SU-DHL-6 (cell line): ENCODE results near the gene TMTC1.

Experiments
- H2AFZ ChIP-seq: fragments of 200-600 bp; sonication (generic); 2 replicates; pipeline ENCODE4 v1.6.1; 2014; ENCODE audit warnings: low read depth, mild to moderate bottlenecking, moderate library complexity, mixed read lengths, antibody characterized with exemption, low read length; ENCODE audit not compliant: severe bottlenecking
- H3F3A ChIP-seq: fragments of 200-600 bp; shearing (Covaris generic); 2 replicates; pipeline ENCODE4 v1.6.0; 2016; ENCODE audit warnings: antibody characterized with exemption, mild to moderate bottlenecking; ENCODE audit not compliant: insufficient read depth
- H3K27ac ChIP-seq: fragments of 200-600 bp; sonication (generic); 2 replicates; pipeline ENCODE4 v1.5.1; 2016; ENCODE audit warnings: low read depth, mild to moderate bottlenecking, low read length, moderate library complexity, mixed read lengths
- H3K27me3 ChIP-seq: fragments of 200-600 bp; sonication (generic), shearing (Covaris generic); 2 replicates; pipeline ENCODE4 v1.6.0; 2014; ENCODE audit warnings: mild to moderate bottlenecking, low read length
- H3K36me3 ChIP-seq: fragments of 200-600 bp; sonication (generic); 2 replicates; pipeline ENCODE4 v1.6.1; 2014; ENCODE audit warnings: mild to moderate bottlenecking, low read length, mixed read lengths
- H3K4me2 ChIP-seq: fragments of 300-600, 200-600 bp; shearing (Covaris generic), sonication (generic); 2 replicates; pipeline ENCODE4 v1.6.0; 2014; ENCODE audit warnings: low read length, low read depth, mild to moderate bottlenecking; ENCODE audit not compliant: poor library complexity, severe bottlenecking
- H3K4me3 ChIP-seq: fragments of 200-600 bp; sonication (generic); 2 replicates; pipeline ENCODE4 v1.5.1; 2014; ENCODE audit warnings: antibody characterized with exemption, low read length, mild to moderate bottlenecking, mixed read lengths; ENCODE audit not compliant: insufficient read depth, poor library complexity, severe bottlenecking
- H3K79me2 ChIP-seq: fragments of 200-600 bp; sonication (generic); 2 replicates; pipeline ENCODE4 v1.6.1; 2014; ENCODE audit warnings: mild to moderate bottlenecking, low read length, moderate library complexity; ENCODE audit not compliant: insufficient read depth
- H3K9ac ChIP-seq: fragments of 200-600 bp; sonication (generic); 2 replicates; pipeline ENCODE4 v1.7.0; 2014; ENCODE audit warnings: mild to moderate bottlenecking, low read length
- H3K9me2 ChIP-seq: fragments of 200-600 bp; sonication (generic); replicated peaks from 2 replicates; pipeline ENCODE4 v1.6.1; 2014; ENCODE audit warnings: low read length; ENCODE audit not compliant: insufficient read depth
- H3K9me3 ChIP-seq: fragments of 200-600 bp; sonication (generic); 2 replicates; pipeline ENCODE4 v1.6.1; 2014; ENCODE audit warnings: low read length, mixed read lengths; ENCODE audit not compliant: insufficient read depth
- H4K20me1 ChIP-seq: fragments of 200-600 bp; sonication (generic); 2 replicates; pipeline ENCODE4 v1.6.1; 2014; ENCODE audit warnings: low read depth, mild to moderate bottlenecking, antibody characterized with exemption, low read length, moderate library complexity, mixed read lengths
- CTCF ChIP-seq: fragments of 200-600 bp; sonication (generic); IDR thresholded peaks from one replicate; pipeline ENCODE4 v1.5.1; 2017; ENCODE audit warnings: antibody characterized with exemption, mild to moderate bottlenecking, low read length, moderate library complexity; ENCODE audit not compliant: insufficient read depth, poor library complexity, severe bottlenecking
- EZH2phosphoT487 ChIP-seq: fragments of 200-600 bp; sonication (generic), shearing (Covaris generic); conservative IDR thresholded peaks from 2 replicates; pipeline ENCODE4 v1.6.1; 2018; ENCODE audit warnings: mild to moderate bottlenecking, antibody characterized with exemption, low read length, moderate library complexity, mixed read lengths

Gene TMTC1

GRCh38 chr12:29752121-29752520 is 31.6 kb downstream of the TMTC1 start:
- H3K4me2 ChIP-seq = no peak overlapping the region
- TF ChIP-seq CTCF (no peak), EZH2phosphoT487 (no peak)

GRCh38 chr12:29751676-29752075 is 32.1 kb downstream of the TMTC1 start:
- no peaks in the 10 kb centered on the region for H4K20me1 ChIP-seq
- no peak overlapping the region for H3K9ac ChIP-seq
- H3K4me2 ChIP-seq = no peak overlapping the region
- no peaks in the 10 kb centered on the region for H3K36me3 ChIP-seq
- no peaks in the 10 kb centered on the region for H3K79me2 ChIP-seq
- H2AFZ ChIP-seq = no peak overlapping the region
- H3K9me3 ChIP-seq = no peaks in the 10 kb centered on the region
- H3K27ac ChIP-seq = no peak overlapping the region
- H3K4me3 ChIP-seq = no peak overlapping the region
- TF ChIP-seq CTCF (no peak), EZH2phosphoT487 (no peak)
- H3F3A ChIP-seq = no peaks in the 10 kb centered on the region
- no peaks in the 10 kb centered on the region for H3K9me2 ChIP-seq
- no peaks in the 10 kb centered on the region for H3K27me3 ChIP-seq

More at GRCh38 chr12:29752121-29752520, 31.6 kb downstream of the TMTC1 start:
- no peak overlapping the region for H3K27ac ChIP-seq
- H3K79me2 ChIP-seq = no peaks in the 10 kb centered on the region
- no peaks in the 10 kb centered on the region for H3K27me3 ChIP-seq
- H3K9me3 ChIP-seq = no peaks in the 10 kb centered on the region
- no peaks in the 10 kb centered on the region for H3F3A ChIP-seq
- H3K9me2 ChIP-seq = no peaks in the 10 kb centered on the region
- no peak overlapping the region for H2AFZ ChIP-seq
- H3K9ac ChIP-seq = no peak overlapping the region
- no peak overlapping the region for H3K4me3 ChIP-seq
- H4K20me1 ChIP-seq = no peaks in the 10 kb centered on the region
- no peaks in the 10 kb centered on the region for H3K36me3 ChIP-seq

GRCh38 chr12:29750928-29751220 is 32.9 kb downstream of the TMTC1 start:
- H3K4me2 ChIP-seq = no peak overlapping the region

More at GRCh38 chr12:29750928-29751220, 32.9 kb downstream of the TMTC1 start:
- H3K27ac ChIP-seq = no peak overlapping the region
- H3K36me3 ChIP-seq = no peaks in the 10 kb centered on the region
- H3K27me3 ChIP-seq = no peaks in the 10 kb centered on the region
- H3F3A ChIP-seq = no peaks in the 10 kb centered on the region
- H3K9me2 ChIP-seq = no peaks in the 10 kb centered on the region
- H3K9me3 ChIP-seq = no peaks in the 10 kb centered on the region
- TF ChIP-seq CTCF (no peak), EZH2phosphoT487 (no peak)
- H4K20me1 ChIP-seq = no peaks in the 10 kb centered on the region
- no peak overlapping the region for H3K4me3 ChIP-seq
- no peak overlapping the region for H3K9ac ChIP-seq
- H2AFZ ChIP-seq = no peak overlapping the region
- no peaks in the 10 kb centered on the region for H3K79me2 ChIP-seq
